H1 (cell line): ENCODE measurements around the gene MKLN1. TPM values are rescaled to one million over a fixed set of nuclear protein-coding genes. Genes with fewer than 3 reads are reported as not detected.

Experiments used
- CTCF ChIA-PET: fragments of 300-600 bp; sonication (Branson Sonifier 250); formaldehyde crosslinking; loops from one replicate; lab custom pipeline; 2021; ENCODE audit not compliant: partially characterized antibody; lab: Charles Lee
- POLR2A ChIA-PET: fragments of 300-600 bp; sonication (Branson Sonifier 250); formaldehyde crosslinking; loops from one replicate; lab custom pipeline; 2021; ENCODE audit warnings: inconsistent platforms; ENCODE audit not compliant: partially characterized antibody; lab: Charles Lee
- DNase-seq, 2 experiments: peaks; one replicate each; pipeline versions ENCODE4 v3.0.0 to v3.0.0-alpha.2; 2010 to 2022; ENCODE audit warnings: low spot score in 2 of 2, low read depth in 1 of 2, mixed read lengths in 1 of 2
- FAIRE-seq: peaks from 2 replicates; lab custom pipeline; 2011; peaks lifted over from hg19 to GRCh38; lab: Jason Lieb, UNC
- H2AFZ ChIP-seq: 2 replicates; pipeline ENCODE4 v1.8.1; 2012; ENCODE audit warnings: low read length, inconsistent platforms
- H2AK5ac ChIP-seq: 2 replicates; pipeline ENCODE4 v1.6.1; 2013; ENCODE audit warnings: low read depth, low read length
- H2BK120ac ChIP-seq: replicated peaks from 2 replicates; pipeline ENCODE3; 2013; ENCODE audit warnings: low read depth, low read length, inconsistent platforms
- H2BK12ac ChIP-seq: 2 replicates; pipeline ENCODE4 v1.6.1; 2013; ENCODE audit warnings: low read depth, low read length
- H2BK15ac ChIP-seq: 2 replicates; pipeline ENCODE4 v1.6.1; 2013; ENCODE audit warnings: low read length
- H2BK20ac ChIP-seq: 2 replicates; pipeline ENCODE4 v1.6.1; 2013; ENCODE audit warnings: low read length
- H2BK5ac ChIP-seq: 2 replicates; pipeline ENCODE4 v1.6.1; 2013; ENCODE audit warnings: low read depth, low read length
- H3K14ac ChIP-seq: 2 replicates; pipeline ENCODE4 v1.6.1; 2013; ENCODE audit warnings: inconsistent platforms; ENCODE audit not compliant: insufficient read length
- H3K18ac ChIP-seq: 2 replicates; pipeline ENCODE4 v1.6.1; 2013; ENCODE audit warnings: low read length; ENCODE audit errors: extremely low read depth
- H3K23ac ChIP-seq: 2 replicates; pipeline ENCODE4 v1.6.1; 2013; ENCODE audit warnings: inconsistent platforms; ENCODE audit not compliant: insufficient read length
- H3K23me2 ChIP-seq: 2 replicates; pipeline ENCODE4 v1.6.1; 2013; ENCODE audit warnings: low read depth, low read length
- H3K27ac ChIP-seq: 2 replicates; pipeline ENCODE4 v1.6.1; 2011; ENCODE audit warnings: low read depth, low read length, inconsistent platforms
- H3K27me3 ChIP-seq, 4 experiments: replicated peaks in 1 of 4; 1 replicate in 1 of 4; 2 replicates in 3 of 4; pipeline versions ENCODE4 v1.6.1 to v1.8.1; 2011 to 2013; ENCODE audit warnings: low read length in 3 of 4, mild to moderate bottlenecking in 3 of 4, inconsistent platforms in 2 of 4, mixed read lengths in 2 of 4, moderate library complexity in 1 of 4; ENCODE audit not compliant: control insufficient read depth in 3 of 4, insufficient read depth in 3 of 4; ENCODE audit errors: extremely low read depth in 1 of 4
- H3K36me3 ChIP-seq, 4 experiments: 2 replicates each; pipeline versions ENCODE4 v1.6.1 to v1.8.1; 2011 to 2013; ENCODE audit warnings: mild to moderate bottlenecking in 4 of 4, low read length in 3 of 4, moderate library complexity in 2 of 4, control low read depth in 1 of 4, inconsistent platforms in 1 of 4; ENCODE audit not compliant: insufficient read depth in 4 of 4, control insufficient read depth in 2 of 4
- H3K4ac ChIP-seq: replicated peaks from 2 replicates; pipeline ENCODE3; 2013; ENCODE audit warnings: low read length, low read depth, mixed read lengths, inconsistent platforms; ENCODE audit not compliant: insufficient read length
- H3K4me1 ChIP-seq, 4 experiments: replicated peaks in 1 of 4; 1 replicate in 1 of 4; 2 replicates in 3 of 4; pipeline versions ENCODE4 v1.6.1 to v1.8.1; 2011 to 2013; ENCODE audit warnings: low read length in 3 of 4, inconsistent platforms in 2 of 4, mixed read lengths in 1 of 4; ENCODE audit not compliant: insufficient read depth in 4 of 4, control insufficient read depth in 3 of 4
- H3K4me2 ChIP-seq, 2 experiments: 2 replicates each; pipeline versions ENCODE4 v1.6.1 to v1.8.1; 2011 to 2013; ENCODE audit warnings: low read depth in 2 of 2, low read length in 2 of 2, control low read depth in 1 of 2, inconsistent platforms in 1 of 2, mild to moderate bottlenecking in 1 of 2; ENCODE audit not compliant: insufficient read depth in 1 of 2
- H3K4me3 ChIP-seq, 4 experiments: fragments of 200-600, 300-600 bp in 1 of 4; sonication (generic), shearing (Covaris generic), sonication (Bioruptor Twin) in 1 of 4; 2 replicates each; pipeline versions ENCODE4 v1.5.1 to v1.8.1; 2011 to 2016; ENCODE audit warnings: low read length in 4 of 4, low read depth in 3 of 4, control low read depth in 2 of 4, inconsistent platforms in 2 of 4, mild to moderate bottlenecking in 2 of 4, mixed read lengths in 1 of 4, moderate library complexity in 1 of 4; ENCODE audit not compliant: insufficient read depth in 2 of 4; ENCODE audit errors: extremely low read depth in 1 of 4
- H3K56ac ChIP-seq: replicated peaks from 2 replicates; pipeline ENCODE3; 2013; ENCODE audit warnings: low read depth, mild to moderate bottlenecking, mixed read lengths, low read length, inconsistent platforms; ENCODE audit not compliant: insufficient read length
- H3K79me1 ChIP-seq: 2 replicates; pipeline ENCODE4 v1.6.1; 2013; ENCODE audit warnings: low read depth, low read length, control low read depth
- H3K79me2 ChIP-seq, 2 experiments: 2 replicates each; pipeline versions ENCODE4 v1.6.1 to v1.8.1; 2012 to 2013; ENCODE audit warnings: low read length in 2 of 2, mild to moderate bottlenecking in 2 of 2, inconsistent platforms in 1 of 2; ENCODE audit not compliant: insufficient read depth in 2 of 2, control insufficient read depth in 1 of 2
- H3K9ac ChIP-seq, 4 experiments: replicated peaks in 1 of 4; 1 replicate in 1 of 4; 2 replicates in 3 of 4; pipeline versions ENCODE4 v1.6.1 to v1.8.1; 2011 to 2013; ENCODE audit warnings: low read depth in 3 of 4, low read length in 3 of 4, control low read depth in 2 of 4, mild to moderate bottlenecking in 2 of 4, moderate library complexity in 2 of 4, inconsistent platforms in 1 of 4; ENCODE audit errors: extremely low read depth in 1 of 4
- H3K9me3 ChIP-seq, 2 experiments: 2 replicates each; pipeline versions ENCODE4 v1.6.1 to v1.8.1; 2012 to 2013; ENCODE audit warnings: mild to moderate bottlenecking in 2 of 2, moderate library complexity in 2 of 2, control low read depth in 1 of 2, inconsistent platforms in 1 of 2, low read depth in 1 of 2, low read length in 1 of 2, mixed read lengths in 1 of 2; ENCODE audit not compliant: insufficient read depth in 2 of 2
- H4K20me1 ChIP-seq, 2 experiments: replicated peaks in 1 of 2; 2 replicates each; pipeline versions ENCODE3 to v1.8.1; 2011 to 2013; ENCODE audit warnings: inconsistent platforms in 2 of 2, low read length in 2 of 2, mild to moderate bottlenecking in 1 of 2; ENCODE audit not compliant: insufficient read depth in 2 of 2, control insufficient read depth in 1 of 2
- H4K5ac ChIP-seq: 2 replicates; pipeline ENCODE4 v1.6.1; 2013; ENCODE audit warnings: low read length, low read depth, mixed read lengths, inconsistent platforms; ENCODE audit not compliant: insufficient read length
- H4K8ac ChIP-seq: 2 replicates; pipeline ENCODE4 v1.8.0; 2013; ENCODE audit warnings: mild to moderate bottlenecking, moderate library complexity, low read length, inconsistent platforms; ENCODE audit not compliant: insufficient read depth; ENCODE audit errors: extremely low read depth
- H4K91ac ChIP-seq: replicated peaks from 2 replicates; pipeline ENCODE3; 2013; ENCODE audit warnings: low read length, mixed read lengths, inconsistent platforms; ENCODE audit not compliant: insufficient read length
- CHD1 ChIP-seq: IDR thresholded peaks from 2 replicates; pipeline ENCODE4 v1.6.1; 2012; ENCODE audit warnings: low read depth, low read length, improper control_type of control experiment
- EGR1 ChIP-seq: IDR thresholded peaks from 2 replicates; pipeline ENCODE4 v1.6.1; 2011; ENCODE audit warnings: low read depth, low read length, borderline replicate concordance
- POLR2AphosphoS5 ChIP-seq: IDR thresholded peaks from 2 replicates; pipeline ENCODE4 v1.6.1; 2011; ENCODE audit warnings: low read depth, low read length
- RAD21 ChIP-seq, 2 experiments: IDR thresholded peaks in 1 of 2; conservative IDR thresholded peaks in 1 of 2; 2 replicates each; pipeline ENCODE4 v1.6.1; 2011; ENCODE audit warnings: low read depth in 2 of 2, low read length in 2 of 2, improper control_type of control experiment in 1 of 2, inconsistent platforms in 1 of 2, mild to moderate bottlenecking in 1 of 2, moderate library complexity in 1 of 2
- RBBP5 ChIP-seq: IDR thresholded peaks from 2 replicates; pipeline ENCODE4 v1.7.1; 2012; ENCODE audit warnings: low read depth, mild to moderate bottlenecking, inconsistent platforms, low read length, moderate library complexity, borderline replicate concordance
- RXRA ChIP-seq: IDR thresholded peaks from 2 replicates; pipeline ENCODE4 v1.6.1; 2011; ENCODE audit warnings: low read depth, mild to moderate bottlenecking, low read length, moderate library complexity; ENCODE audit not compliant: insufficient read depth
- SRF ChIP-seq: IDR thresholded peaks from 2 replicates; pipeline ENCODE4 v1.6.1; 2011; ENCODE audit warnings: mild to moderate bottlenecking, low read depth, low read length, moderate library complexity
- WGBS, 2 experiments: shearing (Covaris generic) in 1 of 2; methylation state at CpG; one replicate each; pipeline versions ENCODE4 v1.1.6 to v1.1.7; 2013 to 2015; ENCODE audit warnings: low lambda C conversion rate in 2 of 2, mixed read lengths in 2 of 2, inconsistent platforms in 1 of 2, low coverage in 1 of 2, missing lambda C conversion rate in 1 of 2; ENCODE audit not compliant: insufficient replicate concordance in 2 of 2, insufficient coverage in 1 of 2, insufficient read length in 1 of 2; ENCODE audit errors: extremely low coverage in 1 of 2, missing lambda C conversion rate in 1 of 2; 5-methylcytosine and 5-hydroxymethylcytosine counted together
- polyA plus RNA-seq, 7 experiments: library from polyadenylated mRNA; depleted of rRNA in 3 of 7; stranded (reverse) in 5 of 7; unstranded in 2 of 7; fragments of >200 nt in 5 of 7; fragments of 200-250 nt in 2 of 7; gene quantifications; 1 replicate in 5 of 7; 2 replicates in 1 of 7; 4 replicates in 1 of 7; pipeline versions ENCODE4 v1.2.1 to v1.2.3, GENCODE V29; 2011 to 2013; ENCODE audit warnings: missing spikeins in 2 of 7, mixed read lengths in 2 of 7
- total RNA-seq: library from RNA; stranded (reverse); fragmentation: NEBNext Ultra II Directional; extraction: Animal tissue kit (Norgen Biotek cat#: 25700); gene quantifications from 2 replicates; pipeline ENCODE4 v1.2.1, GENCODE V29; 2021

Gene MKLN1
- total and polyA plus RNA-seq, 2 of the 8 experiments (the other 6 are each of a cell fraction or from before 2014, with no cell fraction given) = 22.3 to 50.9 TPM

GRCh38 chr7:131488361-131488760 lies 160.7 kb downstream of the MKLN1 start:
- Histone ChIP-seq H2BK15ac (no peak overlapping the region), H2BK20ac (no peak overlapping the region), H4K5ac (no peak overlapping the region), H3K4ac (no peak overlapping the region), H3K4me1 (no peaks in the 10 kb centered on the region), H3K9me3 (no peaks in the 10 kb centered on the region), H3K18ac (no peak overlapping the region), H3K56ac (no peak overlapping the region), H2BK120ac (no peak overlapping the region), H3K27ac (no peak overlapping the region), H3K23me2 (no peaks in the 10 kb centered on the region), H4K91ac (no peak overlapping the region), H3K79me1 (no peaks in the 10 kb centered on the region), H3K4me2 (no peak overlapping the region), H3K79me2 (no peaks in the 10 kb centered on the region), H3K14ac (no peak overlapping the region), H4K20me1 (peaks cover 0 to under 1% of the 10 kb centered on the region in 2 experiments), H2AFZ (no peak overlapping the region), H4K8ac (no peak overlapping the region), H3K27me3 (no peaks in the 10 kb centered on the region), H3K4me3 (no peak overlapping the region), H2BK5ac (no peak overlapping the region), H3K36me3 (peaks cover 0 to 2% (median 0%) of the 10 kb centered on the region in 4 experiments; a peak in 1 of 8 replicates), H2BK12ac (no peak overlapping the region), H3K23ac (no peak overlapping the region), H2AK5ac (no peak overlapping the region), H3K9ac (no peak overlapping the region)
- no peak for DNase-seq
- POLR2A ChIA-PET = interaction anchor here (1.2 kb wide), 1 partner anchor 10 kb away, joined by 5 read pairs; no protein-coding TSS in a partner anchor
- TF ChIP-seq EGR1 = no peak
- TF ChIP-seq SRF = no peak
- TF ChIP-seq CHD1 = no peak
- no peak for TF ChIP-seq RXRA
- TF ChIP-seq RBBP5 = no peak
- no peak for TF ChIP-seq POLR2AphosphoS5
- 0 out of 4 replicates have a peak, but pooled peaks of 1 of the 2 experiments have one; percentile 7 for TF ChIP-seq RAD21 (IDR thresholded peaks at IDR 0.05 in 1 of 2, conservative IDR thresholded peaks at IDR 0.05 in 1 of 2; ENCODE audit: low read depth in 2 of 2, low read length in 2 of 2)
- CTCF ChIA-PET = interaction anchor here (1.2 to 1.9 kb wide), 4 partner anchors 12 to 18 kb away, joined by 3 to 7 read pairs (median 6); no protein-coding TSS in a partner anchor
- 88% methylated on average over 2 of the region's 2 CpGs; no CpG with 5 or more reads in 1 of the 2 experiments for WGBS, 2 experiments
- FAIRE-seq = no peak
